Upper lobe of left lung (tissue), 6 donors: ENCODE data around the gene MRC2. TPM values are rescaled to one million over a fixed set of nuclear protein-coding genes. Genes with fewer than 3 reads are reported as not detected.
"Not testable (repeated sequence)": the region's sequence is repeated elsewhere in the genome, so short reads cannot be mapped to it uniquely, and the experiment has no call there.

ENCODE experiments used
- ATAC-seq, 2 donors: fragments of 200-7000 bp; cut with Tn5 transposase; one replicate each; pipeline ENCODE4 v1.9.1; 2022; ENCODE audit warnings: mild to moderate bottlenecking in 2 of 2, moderate library complexity in 2 of 2; ENCODE audit not compliant: low FRiP score in 2 of 2
- DNase-seq, 2 donors: peaks; one replicate each; pipeline ENCODE4 v3.0.0-alpha.2; 2019 to 2020
- H3K27ac ChIP-seq, 4 donors: fragments of 200-600 bp; sonication (generic); one replicate each; pipeline ENCODE4 v1.5.1; 2016 to 2019
- H3K27me3 ChIP-seq, 4 donors: fragments of 200-600 bp; sonication (generic); one replicate each; pipeline ENCODE4 v1.5.1; 2017 to 2019
- H3K36me3 ChIP-seq, 4 donors: fragments of 200-600 bp; sonication (generic); one replicate each; pipeline ENCODE4 v1.5.1; 2016 to 2019
- H3K4me1 ChIP-seq, 4 donors: fragments of 200-600 bp; sonication (generic); one replicate each; pipeline ENCODE4 v1.5.1; 2018 to 2019
- H3K4me3 ChIP-seq, 4 donors: fragments of 200-600 bp; sonication (generic); one replicate each; pipeline ENCODE4 v1.5.1; 2017 to 2019; ENCODE audit warnings: mild to moderate bottlenecking in 2 of 4, moderate library complexity in 1 of 4
- H3K9me3 ChIP-seq, 4 donors: fragments of 200-600 bp; sonication (generic); one replicate each; pipeline ENCODE4 v1.5.1; 2018 to 2019
- CTCF ChIP-seq, 6 experiments: fragments of 450-650 bp in 4 of 6; fragments of 200-600 bp in 2 of 6; sonication (generic) in 2 of 6; IDR thresholded peaks; one replicate each; pipeline ENCODE4 v1.5.1; 2016 to 2019; ENCODE audit warnings: antibody characterized with exemption in 6 of 6
- EP300 ChIP-seq, 4 donors: sonication (generic); formaldehyde crosslinking; IDR thresholded peaks; one replicate each; pipeline ENCODE4 v1.5.1; 2017; ENCODE audit warnings: antibody characterized with exemption in 4 of 4, control low read depth in 2 of 4
- POLR2A ChIP-seq, 4 donors: fragments of 450-650 bp; IDR thresholded peaks; one replicate each; pipeline ENCODE4 v1.5.1; 2016 to 2017; ENCODE audit warnings: antibody characterized with exemption in 4 of 4, mild to moderate bottlenecking in 2 of 4
- POLR2AphosphoS5 ChIP-seq, 2 donors: sonication (generic); formaldehyde crosslinking; IDR thresholded peaks; one replicate each; pipeline ENCODE4 v1.5.1; 2017; ENCODE audit warnings: antibody characterized with exemption in 2 of 2
- WGBS, 2 donors: methylation state at CpG; one replicate each; pipeline ENCODE4 v1.1.5; 2017 to 2018; 5-methylcytosine and 5-hydroxymethylcytosine counted together
- total RNA-seq, 6 donors: library from RNA; depleted of rRNA in 4 of 6; stranded (reverse); fragments of >200 nt in 4 of 6; gene quantifications; one replicate each; pipeline versions ENCODE4 v1.1.0 to v1.2.1, GENCODE V29; 2016 to 2021
- donor health status: DM: no; HTN: no; CAD: no; lungs with moderate emphysema.
- donor health status: DM: no; HTN: yes; CAD: no; lungs with severe emphysema.

The MRC2 gene
- total RNA-seq, 6 donors from 2014 or later, result 32.1 to 185 (median 116) TPM

- H3K4me3 ChIP-seq, result no peak overlapping the region
- no peak overlapping the region for H3K27ac ChIP-seq
- ATAC-seq (no peak), DNase-seq (no peak)
- peaks cover 7 to 16% (median 13%) of the 10 kb centered on the region in 4 donors for H3K4me1 ChIP-seq
- no peaks in the 10 kb centered on the region for H3K27me3 ChIP-seq
- 87 to 92% methylated on average over 9 to 14 of the region's 14 CpGs for WGBS, 2 donors
- H3K9me3 ChIP-seq, result no peaks in the 10 kb centered on the region
- H3K36me3 ChIP-seq, result peaks cover 0 to 26% (median 9%) of the 10 kb centered on the region in 4 donors
- TF ChIP-seq POLR2A (IDR thresholded peaks at IDR 0.05) (no peak), CTCF (IDR thresholded peaks at IDR 0.05) (peak in 4 of 6 experiments; percentile 27 to 36 (median 31))
Observed at GRCh38 chr17:62692721-62693431, 65.4 kb downstream of the MRC2 start.

- H3K4me1 ChIP-seq, result peaks cover 7 to 16% (median 13%) of the 10 kb centered on the region in 4 donors
- no peak overlapping the region for H3K27ac ChIP-seq
- WGBS, 2 donors, result 90% methylated on average over 11 to 17 of the region's 19 CpGs
- peaks cover 0 to 19% (median 6%) of the 10 kb centered on the region in 4 donors for H3K36me3 ChIP-seq
- H3K27me3 ChIP-seq, result no peaks in the 10 kb centered on the region
- ATAC-seq (no peak), DNase-seq (no peak)
- H3K9me3 ChIP-seq, result no peaks in the 10 kb centered on the region
- TF ChIP-seq CTCF (IDR thresholded peaks at IDR 0.05) (no peak), POLR2AphosphoS5 (IDR thresholded peaks at IDR 0.05) (no peak), EP300 (IDR thresholded peaks at IDR 0.05) (no peak), POLR2A (IDR thresholded peaks at IDR 0.05) (no peak)
- H3K4me3 ChIP-seq, result no peak overlapping the region
Observed at GRCh38 chr17:62693616-62694409, 66.3 kb downstream of the MRC2 start.

GRCh38 chr17:62695093-62695738, 67.7 kb downstream of the MRC2 start:
- not testable (repeated sequence) for H3K4me3 ChIP-seq, H3K27me3 ChIP-seq, ATAC-seq, H3K36me3 ChIP-seq, DNase-seq, H3K9me3 ChIP-seq
- Histone ChIP-seq H3K4me1 (peaks cover 7 to 16% (median 13%) of the 10 kb centered on the region in 4 donors), H3K27ac (peak overlapping the region in 1 of 4 donors; percentile 42)
- 82 to 87% methylated on average over 3 to 5 of the region's 5 CpGs for WGBS, 2 donors

- H3K9me3 ChIP-seq, result no peaks in the 10 kb centered on the region
- no peaks in the 10 kb centered on the region for H3K36me3 ChIP-seq
- no peak for TF ChIP-seq POLR2A (IDR thresholded peaks at IDR 0.05)
- TF ChIP-seq POLR2AphosphoS5 (IDR thresholded peaks at IDR 0.05), result no peak
- no peak for TF ChIP-seq CTCF (IDR thresholded peaks at IDR 0.05)
- TF ChIP-seq EP300 (IDR thresholded peaks at IDR 0.05), result no peak
- no peak overlapping the region for H3K27ac ChIP-seq
- peaks cover 7 to 16% (median 13%) of the 10 kb centered on the region in 4 donors for H3K4me1 ChIP-seq
- WGBS, 2 donors, result 85 to 90% methylated on average over 10 of the region's 10 CpGs
- H3K27me3 ChIP-seq, result no peaks in the 10 kb centered on the region
- H3K4me3 ChIP-seq, result no peak overlapping the region
- DNase-seq (no peak), ATAC-seq (no peak)
Observed at GRCh38 chr17:62696256-62696655, 68.8 kb downstream of the MRC2 start.
